Esophagus muscularis mucosa (tissue), 4 donors: Measurements from ENCODE around the gene GZMH. TPM values are rescaled to one million over a fixed set of nuclear protein-coding genes. Genes with fewer than 3 reads are reported as not detected.
"Not testable (repeated sequence)": the region's sequence is repeated elsewhere in the genome, so short reads cannot be mapped to it uniquely, and the experiment has no call there.

Source experiments
- DNase-seq: peaks from one replicate; pipeline ENCODE4 v3.0.0-alpha.2; 2017; ENCODE audit errors: extremely low spot score
- H3K27ac ChIP-seq, 4 donors: fragments of 200-600 bp; sonication (generic); replicated peaks in 1 of 4; 1 replicate in 3 of 4; 2 replicates in 1 of 4; pipeline ENCODE4 v1.5.1; 2016 to 2019; ENCODE audit warnings: mild to moderate bottlenecking in 1 of 4
- H3K27me3 ChIP-seq, 4 donors: fragments of 200-600 bp; sonication (generic); one replicate each; pipeline versions ENCODE4 v1.5.1 to v1.6.0; 2016 to 2019
- H3K36me3 ChIP-seq, 4 donors: fragments of 200-600 bp; sonication (generic); one replicate each; pipeline ENCODE4 v1.5.1; 2016 to 2019
- H3K4me1 ChIP-seq, 4 donors: fragments of 200-600 bp; sonication (generic); one replicate each; pipeline ENCODE4 v1.5.1; 2016 to 2019
- H3K4me3 ChIP-seq, 4 donors: fragments of 200-600 bp; sonication (generic); 1 replicate in 2 of 4; 2 replicates in 2 of 4; pipeline ENCODE4 v1.5.1; 2016 to 2019; ENCODE audit warnings: mild to moderate bottlenecking in 4 of 4, moderate library complexity in 1 of 4
- H3K9me3 ChIP-seq, 4 donors: fragments of 200-600 bp; sonication (generic); 1 replicate in 3 of 4; 2 replicates in 1 of 4; pipeline ENCODE4 v1.5.1; 2016 to 2019
- EP300 ChIP-seq: sonication (generic); formaldehyde crosslinking; IDR thresholded peaks from one replicate; pipeline ENCODE4 v1.6.1; 2017; ENCODE audit warnings: antibody characterized with exemption
- POLR2A ChIP-seq: fragments of 450-650 bp; IDR thresholded peaks from one replicate; pipeline ENCODE4 v1.6.1; 2017; ENCODE audit warnings: antibody characterized with exemption, moderate library complexity, mild to moderate bottlenecking, low read depth
- POLR2AphosphoS5 ChIP-seq, 2 donors: sonication (generic); formaldehyde crosslinking; IDR thresholded peaks; one replicate each; pipeline ENCODE4 v1.6.1; 2017; ENCODE audit warnings: antibody characterized with exemption in 2 of 2
- WGBS: methylation state at CpG from one replicate; pipeline ENCODE4 v1.1.5; 2018; 5-methylcytosine and 5-hydroxymethylcytosine counted together
- intact Hi-C: fragments of 100-400 bp; cut with DNase I; formaldehyde crosslinking; loops from one replicate; pipeline ENCODE4 v1.15.1; 2023
- total RNA-seq, 4 donors: library from RNA; depleted of rRNA; stranded (reverse); fragments of >200 nt; gene quantifications; one replicate each; pipeline versions ENCODE4 v1.1.0 to v1.2.1, GENCODE V29; 2016
- TF ChIP-seq, protein P1 (sequence below), 3 experiments: fragments of 200-600 bp in 2 of 3; fragments of 450-650 bp in 1 of 3; sonication (generic) in 2 of 3; IDR thresholded peaks; one replicate each; pipeline ENCODE4 v1.5.1; 2017 to 2019; ENCODE audit warnings: antibody characterized with exemption in 3 of 3, mild to moderate bottlenecking in 2 of 3, moderate library complexity in 1 of 3

Gene GZMH
- total RNA-seq, 4 donors from 2014 or later: 0.50 to 1.3 (median 0.97) TPM; not detected in 1

GRCh38 chr14:24606297-24606696, 3.2 kb downstream of the GZMH start:
- no peak overlapping the region for H3K4me3 ChIP-seq
- H3K4me1 ChIP-seq: no peaks in the 10 kb centered on the region
- H3K27me3 ChIP-seq: no peaks in the 10 kb centered on the region
- DNase-seq: no peak
- no peak for TF ChIP-seq POLR2A
- no peak for TF ChIP-seq EP300
- no peak for TF ChIP-seq POLR2AphosphoS5 (IDR thresholded peaks at IDR 0.05)
- TF ChIP-seq, protein P1, sequence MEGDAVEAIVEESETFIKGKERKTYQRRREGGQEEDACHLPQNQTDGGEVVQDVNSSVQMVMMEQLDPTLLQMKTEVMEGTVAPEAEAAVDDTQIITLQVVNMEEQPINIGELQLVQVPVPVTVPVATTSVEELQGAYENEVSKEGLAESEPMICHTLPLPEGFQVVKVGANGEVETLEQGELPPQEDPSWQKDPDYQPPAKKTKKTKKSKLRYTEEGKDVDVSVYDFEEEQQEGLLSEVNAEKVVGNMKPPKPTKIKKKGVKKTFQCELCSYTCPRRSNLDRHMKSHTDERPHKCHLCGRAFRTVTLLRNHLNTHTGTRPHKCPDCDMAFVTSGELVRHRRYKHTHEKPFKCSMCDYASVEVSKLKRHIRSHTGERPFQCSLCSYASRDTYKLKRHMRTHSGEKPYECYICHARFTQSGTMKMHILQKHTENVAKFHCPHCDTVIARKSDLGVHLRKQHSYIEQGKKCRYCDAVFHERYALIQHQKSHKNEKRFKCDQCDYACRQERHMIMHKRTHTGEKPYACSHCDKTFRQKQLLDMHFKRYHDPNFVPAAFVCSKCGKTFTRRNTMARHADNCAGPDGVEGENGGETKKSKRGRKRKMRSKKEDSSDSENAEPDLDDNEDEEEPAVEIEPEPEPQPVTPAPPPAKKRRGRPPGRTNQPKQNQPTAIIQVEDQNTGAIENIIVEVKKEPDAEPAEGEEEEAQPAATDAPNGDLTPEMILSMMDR (IDR thresholded peaks at IDR 0.05): no peak
- no peaks in the 10 kb centered on the region for H3K36me3 ChIP-seq
- WGBS: 27% methylated on average over 3 of the region's 3 CpGs
- intact Hi-C loops: no loop called here
- H3K9me3 ChIP-seq: no peaks in the 10 kb centered on the region
- no peak overlapping the region for H3K27ac ChIP-seq

- Histone ChIP-seq H3K27me3 (no peaks in the 10 kb centered on the region), H3K36me3 (no peaks in the 10 kb centered on the region), H3K27ac (no peak overlapping the region), H3K4me3 (no peak overlapping the region), H3K9me3 (no peaks in the 10 kb centered on the region), H3K4me1 (no peaks in the 10 kb centered on the region)
- TF ChIP-seq POLR2AphosphoS5 (IDR thresholded peaks at IDR 0.05) (no peak), EP300 (no peak), POLR2A (no peak)
- TF ChIP-seq, protein P1 (IDR thresholded peaks at IDR 0.05): peak; percentile 23 to 69 (median 39)
- WGBS: 45% methylated on average over 3 of the region's 3 CpGs
- intact Hi-C loops: no loop called here
- DNase-seq: no peak
These were observed 3.9 kb downstream of the GZMH start for GRCh38 chr14:24605435-24606190.

- H3K9me3 ChIP-seq: peaks cover 0 to 36% (median 13%) of the 10 kb centered on the region in 4 donors
- intact Hi-C loops: no loop called here
- TF ChIP-seq POLR2A (no peak), EP300 (no peak), POLR2AphosphoS5 (IDR thresholded peaks at IDR 0.05) (no peak)
- TF ChIP-seq, protein P1 (IDR thresholded peaks at IDR 0.05): no peak
- no peak overlapping the region for H3K27ac ChIP-seq
- DNase-seq: no peak
- H3K4me3 ChIP-seq: no peak overlapping the region
- H3K4me1 ChIP-seq: no peaks in the 10 kb centered on the region
- no peaks in the 10 kb centered on the region for H3K27me3 ChIP-seq
- H3K36me3 ChIP-seq: no peaks in the 10 kb centered on the region
These were observed 12.1 kb downstream of the GZMH start for GRCh38 chr14:24597403-24597802.

DNA sequence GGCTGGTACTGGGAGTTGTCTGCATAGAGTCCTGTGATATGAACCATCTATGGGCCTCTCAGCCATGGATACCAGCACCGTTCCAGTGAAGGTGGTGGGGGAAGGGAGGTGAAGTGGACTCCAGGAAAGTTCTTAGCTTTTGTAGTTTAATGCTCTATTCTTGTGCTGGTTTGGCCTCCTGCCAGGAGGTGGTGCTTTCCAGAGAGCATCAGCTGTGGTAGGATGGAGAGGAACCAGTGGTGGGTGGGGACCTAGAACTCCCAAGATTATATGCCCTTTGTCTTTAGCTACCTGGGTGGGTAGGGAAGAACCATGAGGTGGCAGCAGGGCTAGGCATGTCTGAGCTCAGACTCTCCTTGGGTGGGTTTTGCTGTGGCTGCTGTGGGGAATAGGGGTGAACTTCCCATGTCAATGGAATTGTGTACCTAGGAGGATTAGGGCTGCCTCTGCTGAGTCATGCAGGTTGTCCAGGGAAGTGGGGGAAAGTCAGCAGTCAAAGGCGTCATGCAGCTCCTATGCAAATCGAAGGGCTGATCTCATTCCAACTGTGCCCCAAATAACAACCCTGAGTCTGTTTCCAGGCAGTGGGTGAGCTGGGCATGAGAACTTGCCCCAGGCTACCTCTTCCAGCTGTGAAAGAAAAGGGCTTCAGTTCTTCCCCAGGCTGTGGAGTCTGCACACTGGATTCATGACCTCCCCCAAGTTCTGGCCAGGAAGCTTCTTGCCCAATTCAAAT, 14.2 kb downstream of the GZMH start:
- H3K36me3 ChIP-seq: no peaks in the 10 kb centered on the region
- 66% methylated on average over 3 of the region's 3 CpGs for WGBS

DNA sequence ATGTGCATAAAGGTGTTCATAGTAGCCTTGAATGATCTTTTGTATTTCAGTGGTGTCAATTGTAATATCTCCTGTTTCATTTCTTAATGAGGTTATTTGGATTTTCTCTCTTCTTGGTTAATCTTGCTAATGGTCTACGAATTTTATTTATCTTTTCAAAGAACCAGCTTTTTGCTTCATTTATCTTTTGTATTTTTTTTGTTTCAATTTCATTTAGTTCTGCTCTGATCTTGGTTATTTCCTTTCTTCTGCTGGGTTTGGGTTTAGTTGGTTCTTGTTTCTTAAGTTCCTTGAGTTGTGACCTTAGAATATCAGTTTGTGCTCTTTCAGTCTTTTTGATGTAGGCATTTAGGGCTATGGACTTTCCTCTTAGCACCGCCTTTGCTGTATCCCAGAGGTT, 18.5 kb downstream of the GZMH start:
- DNase-seq, H3K4me3 ChIP-seq: not testable (repeated sequence)

More for the DNA sequence above, 14.2 kb downstream of the GZMH start:
- no peaks in the 10 kb centered on the region for H3K4me1 ChIP-seq
- peaks cover 0 to 36% (median 13%) of the 10 kb centered on the region in 4 donors for H3K9me3 ChIP-seq
- TF ChIP-seq EP300 (no peak), POLR2A (no peak), POLR2AphosphoS5 (IDR thresholded peaks at IDR 0.05) (no peak)
- TF ChIP-seq, protein P1 (IDR thresholded peaks at IDR 0.05): no peak
- intact Hi-C loops: no loop called here
- no peaks in the 10 kb centered on the region for H3K27me3 ChIP-seq
- DNase-seq: no peak
- H3K27ac ChIP-seq: no peak overlapping the region
- no peak overlapping the region for H3K4me3 ChIP-seq

GRCh38 chr14:24584402-24584801, 25.1 kb downstream of the GZMH start:
- H3K4me3 ChIP-seq, H3K4me1 ChIP-seq, DNase-seq, H3K27me3 ChIP-seq, H3K27ac ChIP-seq, H3K36me3 ChIP-seq, intact Hi-C loops: not testable (repeated sequence)
- H3K9me3 ChIP-seq: peaks cover 0 to 24% (median 22%) of the 10 kb centered on the region in 4 donors
- WGBS: 89% methylated on average over 3 of the region's 3 CpGs

More for the DNA sequence above, 18.5 kb downstream of the GZMH start:
- H3K27ac ChIP-seq, H3K27me3 ChIP-seq, H3K4me1 ChIP-seq, H3K36me3 ChIP-seq, intact Hi-C loops: not testable (repeated sequence)
- peaks cover 0 to 41% (median 24%) of the 10 kb centered on the region in 4 donors for H3K9me3 ChIP-seq
- WGBS: 70% methylated on average over 2 of the region's 2 CpGs
